Vagina (tissue), 2 donors: Measurements from ENCODE around the gene ADARB2.

Source experiments
- POLR2AphosphoS5 ChIP-seq, 2 donors: sonication (generic); formaldehyde crosslinking; IDR thresholded peaks; one replicate each; pipeline ENCODE4 v1.9.0; 2017; ENCODE audit warnings: antibody characterized with exemption in 2 of 2, mild to moderate bottlenecking in 2 of 2, low read depth in 1 of 2; ENCODE audit not compliant: insufficient read depth in 1 of 2
- TF ChIP-seq, protein P1 (sequence below), 3 experiments: fragments of 450-650 bp in 2 of 3; fragments of 200-600 bp in 1 of 3; sonication (generic) in 1 of 3; IDR thresholded peaks; one replicate each; pipeline ENCODE4 v1.5.1; 2017 to 2019; ENCODE audit warnings: antibody characterized with exemption in 3 of 3, mild to moderate bottlenecking in 2 of 3, moderate library complexity in 2 of 3

DNA sequence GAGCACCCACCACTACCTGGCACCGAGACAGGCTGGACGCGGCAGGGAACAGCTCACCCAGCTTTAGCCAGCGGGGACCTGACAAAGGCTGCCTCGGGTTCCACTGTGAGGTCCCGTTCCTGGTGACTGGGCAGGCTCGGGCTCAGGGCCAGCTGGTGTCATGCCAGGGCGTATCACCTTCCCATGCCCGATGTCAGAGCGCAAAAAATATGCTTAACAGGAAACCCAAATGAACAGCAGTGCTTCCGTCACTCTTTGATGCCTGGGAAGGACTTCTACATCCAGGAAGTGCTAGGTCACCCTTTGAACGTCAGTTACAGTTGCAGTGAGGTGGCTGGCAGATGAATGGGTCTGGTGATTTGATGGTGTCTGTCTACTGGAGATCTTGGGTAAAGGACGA is 106.0 kb downstream of the ADARB2 start:
- TF ChIP-seq POLR2AphosphoS5 (IDR thresholded peaks at IDR 0.05; ENCODE audit: insufficient read depth in 1 of 2, low read depth in 1 of 2), result no peak
- TF ChIP-seq, protein P1, sequence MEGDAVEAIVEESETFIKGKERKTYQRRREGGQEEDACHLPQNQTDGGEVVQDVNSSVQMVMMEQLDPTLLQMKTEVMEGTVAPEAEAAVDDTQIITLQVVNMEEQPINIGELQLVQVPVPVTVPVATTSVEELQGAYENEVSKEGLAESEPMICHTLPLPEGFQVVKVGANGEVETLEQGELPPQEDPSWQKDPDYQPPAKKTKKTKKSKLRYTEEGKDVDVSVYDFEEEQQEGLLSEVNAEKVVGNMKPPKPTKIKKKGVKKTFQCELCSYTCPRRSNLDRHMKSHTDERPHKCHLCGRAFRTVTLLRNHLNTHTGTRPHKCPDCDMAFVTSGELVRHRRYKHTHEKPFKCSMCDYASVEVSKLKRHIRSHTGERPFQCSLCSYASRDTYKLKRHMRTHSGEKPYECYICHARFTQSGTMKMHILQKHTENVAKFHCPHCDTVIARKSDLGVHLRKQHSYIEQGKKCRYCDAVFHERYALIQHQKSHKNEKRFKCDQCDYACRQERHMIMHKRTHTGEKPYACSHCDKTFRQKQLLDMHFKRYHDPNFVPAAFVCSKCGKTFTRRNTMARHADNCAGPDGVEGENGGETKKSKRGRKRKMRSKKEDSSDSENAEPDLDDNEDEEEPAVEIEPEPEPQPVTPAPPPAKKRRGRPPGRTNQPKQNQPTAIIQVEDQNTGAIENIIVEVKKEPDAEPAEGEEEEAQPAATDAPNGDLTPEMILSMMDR (IDR thresholded peaks at IDR 0.05), result no peak
